ENCODE results near the gene ASMT.

ASMT gene

DNA sequence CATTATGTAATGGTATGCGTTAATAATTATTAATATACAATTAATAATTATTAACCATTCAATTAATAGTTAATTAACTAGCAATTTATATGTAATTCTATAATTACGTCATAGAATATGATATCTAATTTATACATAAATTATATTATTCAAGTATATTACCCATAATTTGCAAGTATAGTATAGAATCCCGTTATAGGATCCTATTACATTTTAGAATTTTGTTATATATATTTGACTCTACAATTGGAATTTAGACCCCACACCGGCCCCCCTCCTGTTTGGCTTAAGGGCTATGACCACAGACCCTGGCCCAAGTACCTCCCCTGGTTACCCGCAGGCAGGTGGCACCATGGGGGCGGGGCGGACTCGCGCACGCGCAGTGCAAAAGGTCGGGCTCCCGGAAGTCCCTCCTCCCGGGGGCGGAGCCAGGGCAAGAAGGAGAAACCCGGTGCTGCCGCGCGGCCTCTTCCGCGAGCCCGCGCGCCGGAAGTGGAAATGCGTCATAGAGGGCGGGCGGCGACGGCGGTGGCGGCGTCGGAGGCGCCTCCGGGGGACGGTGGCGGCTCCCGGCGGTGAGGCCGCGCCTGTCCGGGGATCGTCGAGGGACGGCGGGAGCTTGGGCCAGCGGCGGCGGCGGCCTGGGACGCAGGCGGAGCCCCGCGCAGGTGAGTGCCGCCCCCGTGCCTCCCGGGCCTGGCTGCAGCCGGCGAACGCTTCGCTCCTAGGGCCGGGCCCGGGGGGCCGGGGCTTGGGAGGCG is 23.6 kb upstream of the ASMT start, which contains the start of gene AKAP17A:
AKAP17A (plus strand) TSS at position 503 of the 761 bp plus-strand sequence. CDS start 1,859 bp downstream, outside the sequence.
- Histone ChIP-seq H3K4me3 (ENCODE audit: low read depth, low read length) (peak within 1 kb of the TSS; percentile 85), H3K27me3 (ENCODE audit: control insufficient read depth, insufficient read depth, low read length) (no peaks in the 10 kb centered on the region), H3K9me3 (ENCODE audit: control insufficient read depth, insufficient read depth, low read length) (no peaks in the 10 kb centered on the region), H3K4me1 (ENCODE audit: control insufficient read depth, insufficient read depth, low read length) (peaks cover 3% of the 10 kb centered on the region), H3K36me3 (ENCODE audit: control insufficient read depth, insufficient read depth, low read length) (peaks cover 28% of the 10 kb centered on the region), H3K9ac (ENCODE audit: low read depth, low read length) (peak within 1 kb of the TSS; percentile 76)

- Histone ChIP-seq H3K4me3 (ENCODE audit: low read depth, low read length) (peak overlapping the region; percentile 85), H3K9me3 (ENCODE audit: control insufficient read depth, insufficient read depth, low read length) (no peaks in the 10 kb centered on the region), H3K27me3 (ENCODE audit: control insufficient read depth, insufficient read depth, low read length) (no peaks in the 10 kb centered on the region)
These were observed 22.9 kb upstream of the ASMT start for GRCh38 chrX:1591863-1592469.

GRCh38 chrX:1592470-1593142 is 22.3 kb upstream of the ASMT start:
- Histone ChIP-seq H3K9me3 (ENCODE audit: control insufficient read depth, insufficient read depth, low read length) (no peaks in the 10 kb centered on the region), H3K9ac (ENCODE audit: low read depth, low read length) (peak overlapping the region; percentile 76), H3K4me3 (ENCODE audit: low read depth, low read length) (peak overlapping the region; percentile 85), H3K27me3 (ENCODE audit: control insufficient read depth, insufficient read depth, low read length) (no peaks in the 10 kb centered on the region), H3K36me3 (ENCODE audit: control insufficient read depth, insufficient read depth, low read length) (peaks cover 37% of the 10 kb centered on the region), H3K4me1 (ENCODE audit: control insufficient read depth, insufficient read depth, low read length) (no peaks in the 10 kb centered on the region)

More at GRCh38 chrX:1591863-1592469, 22.9 kb upstream of the ASMT start:
- Histone ChIP-seq H3K9ac (ENCODE audit: low read depth, low read length) (peak overlapping the region; percentile 76), H3K4me1 (ENCODE audit: control insufficient read depth, insufficient read depth, low read length) (peaks cover 2% of the 10 kb centered on the region), H3K36me3 (ENCODE audit: control insufficient read depth, insufficient read depth, low read length) (peaks cover 31% of the 10 kb centered on the region)

DNA sequence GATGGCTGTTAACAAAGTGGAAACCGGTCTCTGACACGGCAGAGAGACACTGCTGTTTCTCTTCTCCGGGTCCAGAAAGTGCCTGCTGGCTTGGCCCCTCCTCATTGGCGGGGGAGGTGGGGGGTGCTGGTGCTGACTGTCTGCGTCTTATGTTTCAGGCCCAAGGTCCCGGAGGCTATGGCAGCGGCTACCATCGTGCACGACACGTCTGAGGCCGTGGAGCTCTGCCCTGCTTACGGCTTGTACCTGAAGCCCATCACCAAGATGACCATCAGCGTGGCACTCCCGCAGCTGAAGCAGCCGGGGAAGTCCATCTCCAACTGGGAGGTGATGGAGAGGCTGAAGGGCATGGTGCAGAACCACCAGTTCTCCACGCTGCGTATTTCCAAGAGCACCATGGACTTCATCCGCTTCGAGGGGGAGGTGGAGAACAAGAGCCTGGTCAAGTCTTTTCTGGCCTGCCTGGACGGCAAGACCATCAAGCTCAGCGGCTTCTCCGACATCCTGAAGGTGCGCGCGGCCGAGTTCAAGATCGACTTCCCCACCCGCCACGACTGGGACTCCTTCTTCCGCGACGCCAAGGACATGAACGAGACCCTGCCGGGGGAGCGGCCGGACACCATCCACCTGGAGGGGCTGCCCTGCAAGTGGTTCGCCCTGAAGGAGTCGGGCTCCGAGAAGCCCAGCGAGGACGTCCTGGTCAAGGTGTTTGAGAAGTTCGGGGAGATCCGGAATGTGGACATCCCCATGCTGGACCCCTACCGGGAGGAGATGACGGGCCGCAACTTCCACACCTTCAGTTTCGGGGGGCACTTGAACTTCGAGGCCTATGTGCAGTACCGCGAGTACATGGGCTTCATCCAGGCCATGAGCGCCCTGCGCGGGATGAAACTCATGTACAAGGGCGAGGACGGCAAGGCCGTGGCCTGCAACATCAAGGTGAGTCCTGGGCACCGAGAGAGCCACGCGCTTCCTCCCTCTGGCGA is 21.3 kb upstream of the ASMT start:
- Histone ChIP-seq H3K4me1 (ENCODE audit: control insufficient read depth, insufficient read depth, low read length) (no peaks in the 10 kb centered on the region), H3K36me3 (ENCODE audit: control insufficient read depth, insufficient read depth, low read length) (peaks cover 45% of the 10 kb centered on the region), H3K27me3 (ENCODE audit: control insufficient read depth, insufficient read depth, low read length) (no peaks in the 10 kb centered on the region), H3K4me3 (ENCODE audit: low read depth, low read length) (peak overlapping the region; percentile 85), H3K9me3 (ENCODE audit: control insufficient read depth, insufficient read depth, low read length) (no peaks in the 10 kb centered on the region), H3K9ac (ENCODE audit: low read depth, low read length) (no peak overlapping the region)

DNA sequence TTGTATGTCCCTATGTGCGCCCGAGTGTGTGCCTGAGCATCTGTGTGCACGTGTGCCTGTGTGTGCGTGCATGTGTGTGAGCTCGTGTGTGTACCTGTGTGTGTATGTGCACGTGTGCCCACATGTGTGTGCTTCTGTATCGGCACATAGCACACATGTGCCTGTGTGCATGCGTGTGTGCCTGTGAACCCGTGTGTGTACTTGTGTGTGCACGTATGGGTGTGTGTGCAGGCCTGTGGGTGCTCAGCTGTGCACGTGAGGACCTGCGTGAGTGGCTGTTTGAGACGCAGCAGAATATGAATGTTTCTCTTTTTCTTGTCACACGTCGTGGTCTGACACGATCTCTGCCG is 19.2 kb upstream of the ASMT start:
- no peak overlapping the region for H3K4me3 ChIP-seq (ENCODE audit: low read depth, low read length)
- H3K36me3 ChIP-seq (ENCODE audit: control insufficient read depth, insufficient read depth, low read length) = peaks cover 66% of the 10 kb centered on the region
- no peaks in the 10 kb centered on the region for H3K27me3 ChIP-seq (ENCODE audit: control insufficient read depth, insufficient read depth, low read length)
- no peaks in the 10 kb centered on the region for H3K9me3 ChIP-seq (ENCODE audit: control insufficient read depth, insufficient read depth, low read length)
- no peaks in the 10 kb centered on the region for H3K4me1 ChIP-seq (ENCODE audit: control insufficient read depth, insufficient read depth, low read length)
- no peak overlapping the region for H3K9ac ChIP-seq (ENCODE audit: low read depth, low read length)

DNA sequence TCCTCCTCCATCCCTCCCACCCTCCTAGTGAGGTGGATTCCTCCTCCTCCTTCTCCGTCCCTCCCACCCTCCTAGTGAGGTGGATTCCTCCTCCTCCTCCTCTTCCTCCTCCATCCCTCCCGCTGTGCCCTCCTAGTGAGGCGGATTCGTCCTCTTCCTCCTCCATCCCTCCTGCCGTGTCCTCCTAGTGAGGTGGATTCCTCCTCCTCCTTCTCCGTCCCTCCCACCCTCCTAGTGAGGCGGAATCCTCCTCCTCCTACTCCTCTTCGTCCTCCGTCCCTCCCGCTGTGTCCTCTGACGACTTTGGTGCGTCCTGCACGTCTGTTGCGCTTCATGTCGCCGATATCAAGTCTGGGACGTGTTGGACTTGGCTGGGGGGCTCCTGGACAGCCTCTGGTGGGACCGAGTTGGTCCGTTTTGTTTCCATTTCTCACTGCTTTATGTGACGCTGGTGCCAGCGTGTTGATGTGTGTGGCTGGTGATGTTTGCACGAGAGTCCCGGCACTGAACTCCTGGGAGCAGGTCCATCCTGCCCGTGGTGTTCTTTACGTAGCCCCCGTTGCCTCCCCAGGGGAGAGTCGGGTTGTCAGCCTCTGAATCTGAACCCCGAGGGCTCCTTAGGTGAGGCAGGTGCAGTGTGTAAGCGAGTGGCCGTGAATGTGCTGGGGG is 18.0 kb upstream of the ASMT start:
- no peaks in the 10 kb centered on the region for H3K4me1 ChIP-seq (ENCODE audit: control insufficient read depth, insufficient read depth, low read length)
- no peak overlapping the region for H3K9ac ChIP-seq (ENCODE audit: low read depth, low read length)
- H3K36me3 ChIP-seq (ENCODE audit: control insufficient read depth, insufficient read depth, low read length) = peaks cover 77% of the 10 kb centered on the region
- no peaks in the 10 kb centered on the region for H3K9me3 ChIP-seq (ENCODE audit: control insufficient read depth, insufficient read depth, low read length)
- H3K27me3 ChIP-seq (ENCODE audit: control insufficient read depth, insufficient read depth, low read length) = no peaks in the 10 kb centered on the region
- no peak overlapping the region for H3K4me3 ChIP-seq (ENCODE audit: low read depth, low read length)

DNA sequence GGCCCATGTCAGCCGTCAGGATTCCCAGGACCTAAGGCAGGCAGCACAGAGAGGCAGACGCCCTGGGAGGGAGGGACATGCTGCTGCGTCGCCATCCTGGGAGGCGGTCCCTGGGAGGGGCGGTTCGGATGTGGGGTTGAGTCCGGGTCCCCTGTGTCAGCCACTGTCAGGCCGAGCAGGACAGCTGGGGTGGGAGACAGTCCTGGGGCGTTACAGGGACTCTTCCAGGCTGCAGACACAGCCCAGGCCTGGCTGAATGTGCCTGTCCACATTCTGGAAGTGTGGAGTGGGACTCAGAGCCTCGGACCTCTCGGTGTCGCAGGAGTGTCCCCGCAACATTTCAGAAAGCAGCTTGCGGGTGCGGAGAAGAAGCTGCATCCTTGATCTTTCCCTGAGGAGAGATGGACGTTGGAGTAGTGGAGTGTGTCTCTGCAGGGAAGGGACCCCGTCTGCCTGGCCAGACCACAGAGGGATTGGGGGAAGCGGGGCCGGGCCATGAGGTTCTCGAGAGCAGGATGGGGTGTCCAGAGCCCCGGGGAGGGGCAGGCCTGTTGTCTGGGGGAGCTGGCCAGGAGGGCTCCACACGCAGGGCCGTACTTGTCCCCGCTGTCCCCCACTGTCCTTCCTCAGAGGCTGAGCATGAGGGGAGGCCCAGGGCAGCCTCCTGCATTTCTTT is 17.4 kb upstream of the ASMT start:
- Histone ChIP-seq H3K9me3 (ENCODE audit: control insufficient read depth, insufficient read depth, low read length) (no peaks in the 10 kb centered on the region), H3K36me3 (ENCODE audit: control insufficient read depth, insufficient read depth, low read length) (peaks cover 80% of the 10 kb centered on the region), H3K9ac (ENCODE audit: low read depth, low read length) (no peak overlapping the region), H3K4me3 (ENCODE audit: low read depth, low read length) (no peak overlapping the region), H3K4me1 (ENCODE audit: control insufficient read depth, insufficient read depth, low read length) (no peaks in the 10 kb centered on the region), H3K27me3 (ENCODE audit: control insufficient read depth, insufficient read depth, low read length) (no peaks in the 10 kb centered on the region)

DNA sequence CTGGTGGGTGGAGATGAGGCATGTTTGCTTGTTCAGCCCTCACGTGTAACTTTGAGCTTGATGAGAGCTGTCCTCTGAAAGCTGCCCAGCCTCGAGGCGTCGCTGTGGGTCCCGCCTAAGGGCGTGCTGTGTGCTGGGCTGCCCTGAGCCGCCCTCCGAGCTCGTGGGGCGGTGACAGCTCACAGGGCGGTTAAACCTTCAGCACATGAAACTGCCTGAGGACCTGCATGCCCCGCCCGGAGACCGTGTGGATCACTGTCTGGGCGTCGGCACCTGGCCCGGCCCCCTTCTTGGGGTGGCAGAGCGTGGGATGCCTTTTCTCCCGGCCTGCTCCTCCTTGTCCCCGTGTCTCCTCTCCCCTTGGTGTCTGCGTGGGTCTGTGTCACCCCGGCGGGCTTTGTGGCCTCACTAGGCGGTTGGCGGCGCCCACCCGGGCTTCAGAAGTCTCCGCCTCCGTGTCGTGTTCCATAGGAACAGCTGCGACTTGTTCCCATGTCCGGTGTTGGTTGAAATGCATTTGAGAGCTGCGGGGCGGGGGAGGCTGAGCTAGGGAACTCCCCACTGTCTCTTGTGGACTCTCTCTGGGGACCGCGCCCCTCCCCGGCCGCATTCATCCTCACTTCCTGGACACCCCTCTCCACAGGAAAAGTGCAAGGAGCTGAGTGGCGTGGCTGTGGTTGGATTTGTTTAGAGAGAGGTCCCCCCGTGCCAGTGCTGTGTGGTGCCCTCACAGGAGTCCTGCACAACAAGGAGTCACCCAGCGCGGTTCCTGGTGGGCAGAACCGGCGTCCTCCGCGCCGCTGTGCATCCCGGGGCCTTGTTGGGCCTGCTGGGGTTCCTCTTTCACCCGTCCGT is 16.6 kb upstream of the ASMT start:
- Histone ChIP-seq H3K4me1 (ENCODE audit: control insufficient read depth, insufficient read depth, low read length) (no peaks in the 10 kb centered on the region), H3K9me3 (ENCODE audit: control insufficient read depth, insufficient read depth, low read length) (no peaks in the 10 kb centered on the region), H3K27me3 (ENCODE audit: control insufficient read depth, insufficient read depth, low read length) (no peaks in the 10 kb centered on the region), H3K9ac (ENCODE audit: low read depth, low read length) (no peak overlapping the region), H3K4me3 (ENCODE audit: low read depth, low read length) (no peak overlapping the region), H3K36me3 (ENCODE audit: control insufficient read depth, insufficient read depth, low read length) (peaks cover 84% of the 10 kb centered on the region)

GRCh38 chrX:1598876-1599790 is 15.7 kb upstream of the ASMT start:
- Histone ChIP-seq H3K27me3 (ENCODE audit: control insufficient read depth, insufficient read depth, low read length) (no peaks in the 10 kb centered on the region), H3K4me3 (ENCODE audit: low read depth, low read length) (no peak overlapping the region), H3K4me1 (ENCODE audit: control insufficient read depth, insufficient read depth, low read length) (no peaks in the 10 kb centered on the region), H3K36me3 (ENCODE audit: control insufficient read depth, insufficient read depth, low read length) (peaks cover 78% of the 10 kb centered on the region), H3K9ac (ENCODE audit: low read depth, low read length) (no peak overlapping the region), H3K9me3 (ENCODE audit: control insufficient read depth, insufficient read depth, low read length) (no peaks in the 10 kb centered on the region)
